Stimulated activated CD8-positive, alpha-beta memory T cell treated with anti-CD3 and anti-CD28 coated beads, Interleukin-2, amount 100 ng/mL, for 48 hours (primary cell): Measurements from ENCODE around the gene CCDC54.

Experiments
- DNase-seq, 2 donors: peaks; one replicate each; pipeline ENCODE4 v3.0.0-alpha.2; 2020; ENCODE audit warnings: low read depth in 2 of 2

Gene CCDC54

DNA sequence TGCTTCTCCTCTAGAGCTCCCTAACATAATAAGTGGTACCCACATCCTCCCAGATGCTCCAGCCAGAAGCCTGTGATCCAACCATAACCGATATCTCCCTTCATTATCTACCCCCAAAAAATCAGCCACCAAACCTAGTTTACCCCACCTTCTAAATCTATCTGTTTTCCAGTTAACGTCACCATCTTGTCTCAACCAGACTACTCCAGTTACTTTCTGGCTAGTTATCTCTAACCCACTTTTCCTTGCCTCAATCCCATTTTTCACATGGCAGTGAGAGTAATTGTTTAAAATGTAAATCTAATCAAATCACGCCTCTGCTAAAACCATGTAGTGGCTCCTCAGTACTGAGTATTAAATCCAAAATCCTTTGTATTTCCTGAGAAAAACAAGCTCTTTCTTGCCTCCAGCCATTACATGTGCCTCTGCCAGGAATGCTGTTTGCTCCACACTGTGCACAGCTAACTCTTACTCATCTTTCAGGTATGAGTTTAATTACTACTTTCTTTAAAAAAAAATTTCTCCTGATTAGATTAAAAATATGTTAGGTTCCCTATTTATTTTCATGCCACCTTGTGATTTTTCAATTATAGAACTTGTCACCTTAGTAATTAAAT, 15.4 kb downstream of the CCDC54 start:
- DNase-seq = no peak

DNA sequence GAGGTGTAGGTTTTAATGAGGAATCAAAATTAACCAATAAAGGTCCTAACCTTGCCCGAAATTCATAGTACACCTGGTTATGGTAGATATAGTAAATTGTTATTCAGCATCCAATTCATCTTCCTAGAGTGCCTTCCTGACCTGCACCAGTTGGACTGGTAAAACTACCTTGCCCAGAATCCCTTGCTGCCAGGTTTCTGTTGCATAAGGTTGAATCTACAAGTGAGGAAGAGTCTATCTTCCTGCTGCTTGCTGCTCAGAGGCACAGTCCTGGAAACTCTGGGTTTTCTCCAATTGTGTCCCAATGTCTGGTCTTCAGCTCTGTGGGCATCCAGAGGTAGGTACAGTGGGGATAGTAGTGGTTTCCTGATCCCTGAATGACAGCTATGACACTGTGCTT, 17.3 kb downstream of the CCDC54 start:
- no peak for DNase-seq

DNA sequence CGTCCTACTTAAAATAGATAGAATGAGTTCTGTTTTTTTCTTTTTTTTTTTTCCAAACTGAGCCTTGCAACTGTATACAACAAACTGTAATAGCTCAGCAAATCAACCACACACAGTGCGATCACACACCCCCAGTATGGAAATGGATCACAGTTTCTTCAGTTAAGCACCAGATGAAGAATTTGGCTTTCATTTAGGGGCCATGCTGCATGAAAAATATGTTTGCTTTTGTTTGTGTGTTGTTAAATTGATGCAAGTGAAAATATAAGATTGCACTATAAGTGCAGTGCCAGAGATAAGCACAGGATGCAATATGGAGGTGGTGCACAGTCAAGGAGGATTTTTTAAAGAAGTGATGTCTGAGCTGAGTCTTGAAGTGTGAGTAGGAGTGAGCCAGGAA, 17.8 kb downstream of the CCDC54 start:
- DNase-seq = no peak

DNA sequence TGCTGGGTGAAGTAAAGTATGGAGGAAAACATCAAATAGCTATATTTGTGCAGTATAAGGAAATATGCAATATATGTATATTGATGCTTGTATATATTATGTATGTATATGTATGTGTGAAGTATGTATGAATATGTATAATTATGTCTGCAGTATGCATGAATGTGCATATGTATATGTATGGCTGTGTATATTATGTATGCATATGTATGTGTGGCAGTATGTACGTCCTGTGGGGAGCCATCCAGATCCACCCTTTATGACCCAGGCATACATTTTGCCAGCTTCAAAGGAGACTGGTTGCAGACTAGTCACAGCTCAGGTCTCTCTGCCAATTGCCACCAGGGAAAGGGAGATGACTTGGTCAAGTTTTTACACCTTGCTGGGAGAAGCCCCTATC, 24.1 kb downstream of the CCDC54 start:
- DNase-seq = no peak

DNA sequence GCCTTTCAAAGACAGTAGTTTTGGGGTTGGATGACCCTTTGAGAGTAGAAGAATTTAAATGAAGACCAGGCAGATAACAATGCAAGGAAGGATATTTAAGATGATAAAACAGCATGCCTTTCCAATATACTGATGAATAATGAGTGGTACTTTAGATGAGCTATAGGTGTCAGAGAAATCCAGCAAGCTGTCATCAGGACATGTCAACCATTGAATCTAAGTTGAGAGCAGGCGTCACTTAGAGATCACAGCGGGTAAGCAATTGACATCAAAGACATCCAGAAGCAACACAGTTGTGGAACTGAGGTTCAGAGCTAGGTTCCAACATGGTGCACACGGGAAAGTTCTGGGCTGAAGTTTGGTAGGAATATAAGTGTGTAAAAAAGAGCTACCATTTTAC, 25.0 kb downstream of the CCDC54 start:
- DNase-seq = no peak

DNA sequence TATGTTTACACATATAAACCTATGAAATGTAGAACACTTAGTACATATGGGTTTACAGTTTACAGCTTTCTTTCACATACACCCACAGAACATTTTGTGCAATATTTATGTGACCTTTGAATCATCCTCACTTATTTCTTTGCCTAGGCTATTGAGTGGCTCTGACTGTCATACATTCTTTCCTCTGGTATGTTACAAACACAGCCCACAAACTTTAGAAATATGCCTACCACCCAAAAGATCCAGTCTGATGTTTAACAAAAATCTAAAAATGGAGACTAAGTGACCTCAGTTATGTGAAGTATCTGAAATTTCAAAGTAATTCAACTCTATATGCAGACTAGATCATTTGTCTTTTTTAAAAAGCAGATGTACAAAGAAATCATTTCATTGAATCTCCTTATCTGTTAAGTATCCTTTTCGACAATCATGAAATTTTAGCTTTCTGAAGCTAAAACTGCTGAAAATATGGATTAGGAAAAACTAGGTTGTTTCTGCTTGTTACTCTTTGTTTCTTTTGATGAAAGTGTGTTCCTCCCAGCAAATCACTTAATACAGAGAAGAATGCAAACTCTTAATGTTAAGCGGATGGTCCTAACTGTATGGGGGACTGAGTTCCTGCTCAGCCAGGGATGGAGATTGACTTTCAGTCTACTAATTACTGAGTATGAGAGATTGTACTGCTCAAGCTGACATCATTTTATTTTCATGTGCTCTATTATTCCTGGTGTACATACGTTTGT, 27.7 kb downstream of the CCDC54 start:
- DNase-seq = no peak

DNA sequence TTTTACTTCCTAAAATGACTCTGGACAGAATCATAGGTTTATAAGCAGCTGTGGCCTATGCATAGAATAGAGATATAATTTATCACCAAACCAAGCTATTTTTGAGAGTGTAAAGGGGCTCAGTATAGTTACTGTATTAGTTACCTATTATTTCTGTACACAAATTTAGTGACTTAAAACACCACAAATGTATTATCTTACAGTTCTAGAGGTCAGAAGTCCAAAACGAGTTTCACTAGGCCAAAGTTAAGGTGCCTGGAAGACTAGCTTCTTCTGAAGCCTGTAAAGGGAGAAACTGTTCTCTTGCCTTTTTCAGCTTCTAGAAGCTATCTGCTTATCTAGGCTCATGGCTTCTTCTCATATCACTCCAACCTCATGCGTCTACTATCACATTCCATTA, 30.1 kb downstream of the CCDC54 start:
- DNase-seq = no peak

DNA sequence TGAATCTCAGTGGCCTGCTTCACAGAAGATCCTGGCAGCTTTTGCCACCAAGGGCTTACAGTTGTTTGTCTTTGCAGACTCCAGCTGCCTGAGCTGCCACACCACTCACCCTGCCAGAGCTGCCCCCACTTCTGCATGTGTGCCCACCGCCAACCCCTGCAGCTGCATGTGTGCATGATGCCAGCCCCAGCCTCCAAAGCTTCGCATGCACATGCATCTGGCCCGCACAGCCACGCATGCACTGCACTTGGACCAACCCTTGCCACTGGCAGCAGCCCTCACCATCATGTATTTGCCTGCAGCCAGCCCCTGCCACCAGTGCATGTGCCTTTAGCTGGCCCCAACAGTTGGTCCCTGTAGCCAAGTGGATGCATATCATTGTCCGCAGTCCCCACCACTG, 31.3 kb downstream of the CCDC54 start:
- DNase-seq = no peak

DNA sequence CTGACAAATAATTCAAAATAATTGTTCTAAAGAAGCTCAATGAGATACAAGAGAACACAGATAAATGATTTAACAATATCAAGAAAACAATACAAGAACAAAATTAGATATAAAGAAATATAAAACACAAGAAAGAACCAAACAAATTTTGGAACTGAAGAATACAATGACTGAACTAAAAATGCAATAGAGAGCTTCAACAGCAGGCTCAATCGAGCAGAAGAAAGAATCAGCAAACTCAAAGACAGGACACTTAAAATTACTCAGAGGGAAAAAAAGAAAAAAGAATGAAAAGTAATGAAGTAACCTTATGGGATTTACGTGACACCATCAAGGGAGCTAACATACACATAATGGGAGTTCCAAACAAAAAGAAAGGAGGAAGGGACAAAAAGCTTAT, 32.1 kb downstream of the CCDC54 start:
- no peak for DNase-seq

DNA sequence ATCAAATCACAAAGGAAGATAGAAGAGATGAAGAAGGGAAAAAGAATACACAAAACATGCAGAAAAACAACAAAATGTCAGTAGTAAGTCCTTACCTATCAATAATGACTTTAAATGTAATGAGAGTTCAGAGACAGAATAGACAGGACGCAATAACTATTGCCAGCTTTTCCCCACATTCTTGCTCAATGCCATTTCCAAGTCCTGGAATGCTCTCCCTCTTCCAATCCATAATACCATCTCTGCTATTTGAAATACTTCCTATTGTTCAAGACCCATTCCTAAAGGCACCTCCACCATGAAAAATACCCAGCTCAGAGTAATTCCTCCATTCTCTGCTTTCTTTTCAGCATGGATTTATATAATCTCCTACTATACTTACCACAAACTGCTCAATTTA, 33.4 kb downstream of the CCDC54 start:
- no peak for DNase-seq

DNA sequence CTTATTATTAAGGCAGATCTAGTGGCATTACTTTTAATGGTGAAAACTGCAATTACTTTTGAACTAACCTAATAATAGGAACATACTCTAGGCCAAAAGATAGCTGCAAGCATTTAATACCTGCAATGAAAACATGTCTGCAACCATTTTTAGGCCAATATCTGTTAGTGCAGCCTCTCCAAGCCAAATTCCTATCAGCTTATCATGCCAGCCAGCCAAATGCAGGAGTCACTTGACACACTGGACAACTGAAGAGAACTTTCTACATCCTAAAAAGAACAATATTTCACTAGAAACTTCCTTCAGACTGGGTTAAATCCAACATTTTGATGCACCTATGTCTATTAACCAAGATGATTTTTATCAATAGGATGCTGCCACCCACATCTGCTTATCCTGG, 33.8 kb downstream of the CCDC54 start:
- DNase-seq = no peak

DNA sequence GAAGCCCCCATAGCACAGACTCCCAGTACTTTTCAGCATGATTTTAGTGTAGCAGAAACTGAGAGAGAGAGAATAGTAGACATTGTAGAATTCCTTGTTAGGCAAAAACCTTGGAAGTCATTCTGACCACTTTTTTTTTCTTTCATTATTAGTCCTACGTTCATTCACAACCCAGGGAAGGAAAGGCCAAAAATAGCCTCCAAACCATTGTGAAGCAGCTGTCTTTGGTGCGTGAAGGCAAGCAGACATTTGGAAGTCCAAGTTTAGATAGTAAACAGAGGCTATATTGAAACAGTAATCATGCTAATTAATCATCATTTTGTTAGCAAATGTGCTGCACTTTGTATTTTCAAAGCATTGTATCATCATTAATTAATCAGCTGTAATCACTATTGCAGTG, 34.5 kb downstream of the CCDC54 start:
- DNase-seq = no peak

DNA sequence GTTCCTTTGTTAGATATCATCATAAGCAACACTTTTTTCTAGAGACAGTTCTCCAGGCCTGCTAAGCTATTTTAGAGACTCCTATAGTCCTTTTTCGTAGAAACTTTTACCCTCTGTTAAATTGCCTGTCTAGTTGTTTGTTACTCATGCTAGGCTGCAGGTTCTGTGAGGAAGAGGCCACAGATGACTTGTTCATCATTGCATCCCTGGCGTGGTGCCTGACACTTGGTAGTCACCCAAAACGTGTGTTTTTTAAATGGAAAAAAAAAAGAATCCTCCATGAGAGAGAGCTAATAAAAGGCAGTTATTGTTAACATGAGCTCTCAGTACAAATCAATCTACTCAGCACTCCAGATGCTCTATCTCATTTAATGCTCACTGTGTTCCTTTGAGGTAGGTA, 35.1 kb downstream of the CCDC54 start:
- DNase-seq = no peak

DNA sequence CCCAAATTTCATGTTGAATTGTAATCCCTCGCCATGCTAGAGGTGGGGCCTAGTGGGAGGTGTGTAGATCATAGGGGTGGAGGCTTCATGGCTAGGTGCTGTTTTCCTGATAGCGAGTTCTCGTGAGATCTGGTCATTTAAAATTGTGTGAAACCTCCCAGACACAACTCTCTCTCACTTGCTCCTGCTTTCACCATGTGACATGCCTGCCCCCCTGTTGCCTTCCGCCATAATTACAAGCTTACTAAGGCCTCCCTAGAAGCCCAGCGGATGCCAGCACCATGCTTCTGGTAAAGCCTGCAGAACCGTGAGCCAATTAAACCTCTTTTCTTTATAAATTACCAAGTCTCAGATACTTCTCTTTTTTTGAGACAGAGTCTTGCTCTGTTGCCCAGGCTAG, 36.0 kb downstream of the CCDC54 start:
- DNase-seq = no peak

DNA sequence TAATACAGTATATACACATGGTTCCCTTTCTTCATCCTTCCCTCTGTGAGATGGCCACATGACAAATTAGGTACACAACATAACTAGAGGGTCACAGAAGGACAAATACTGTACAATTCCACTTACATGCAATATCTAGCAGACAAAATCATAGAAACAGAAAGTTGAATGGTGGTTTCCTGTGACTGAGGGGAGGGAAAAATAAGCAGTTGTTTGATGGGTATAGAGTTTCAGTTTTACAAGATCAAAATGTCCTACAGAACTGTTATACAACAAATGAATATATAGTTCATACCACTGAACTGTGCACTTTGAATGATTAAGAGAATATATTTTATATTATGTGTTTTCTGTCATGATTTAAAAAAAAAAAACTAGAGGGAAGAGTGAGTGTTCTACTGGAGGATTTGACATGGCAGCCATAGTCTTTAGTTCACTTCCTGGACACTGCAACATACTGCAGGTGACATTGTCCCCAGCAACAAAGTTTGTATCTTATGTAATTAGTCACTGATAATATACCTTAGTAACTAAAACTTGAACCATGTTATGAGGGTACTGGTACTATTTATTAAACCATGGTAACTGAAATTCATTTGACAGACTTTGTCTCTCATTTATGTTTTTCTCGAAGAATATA, 37.2 kb downstream of the CCDC54 start:
- DNase-seq = no peak

DNA sequence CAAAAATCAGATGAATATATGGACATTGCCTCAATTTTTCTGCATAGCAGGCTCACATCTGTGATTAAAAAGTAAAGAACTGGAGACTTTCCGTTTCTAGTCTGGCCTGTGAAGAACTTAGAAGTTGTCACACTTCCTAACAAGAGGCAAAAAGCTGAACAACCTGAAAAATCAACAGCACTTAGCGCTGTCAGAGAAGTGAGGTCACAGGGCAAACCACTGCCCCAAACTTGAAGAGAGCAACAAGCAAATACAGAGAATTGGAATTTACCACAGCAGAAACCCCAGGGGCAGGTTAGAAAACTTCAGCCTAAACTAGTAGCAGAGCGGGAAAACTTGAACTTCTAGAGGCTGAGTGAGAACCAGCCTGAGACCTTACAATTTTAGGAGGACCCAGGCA, 38.9 kb downstream of the CCDC54 start:
- DNase-seq = no peak

DNA sequence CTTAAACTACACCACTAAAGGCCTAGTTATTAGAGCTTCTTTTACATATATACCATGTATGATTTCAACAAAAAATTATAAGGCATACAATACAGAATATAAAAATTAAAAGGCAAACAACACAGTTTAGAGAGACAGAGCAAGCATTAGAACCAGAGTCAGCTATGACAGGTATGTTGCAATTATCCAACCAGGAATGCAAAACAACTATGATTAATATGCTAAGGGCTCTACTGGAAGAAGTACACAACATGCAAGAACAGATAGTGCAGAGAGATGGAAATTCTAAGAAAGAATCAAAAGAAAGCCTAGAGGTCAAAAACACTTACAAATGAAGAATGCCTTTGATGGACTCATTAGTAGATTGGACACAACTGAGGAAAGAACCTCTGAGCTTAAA, 39.6 kb downstream of the CCDC54 start:
- no peak for DNase-seq

DNA sequence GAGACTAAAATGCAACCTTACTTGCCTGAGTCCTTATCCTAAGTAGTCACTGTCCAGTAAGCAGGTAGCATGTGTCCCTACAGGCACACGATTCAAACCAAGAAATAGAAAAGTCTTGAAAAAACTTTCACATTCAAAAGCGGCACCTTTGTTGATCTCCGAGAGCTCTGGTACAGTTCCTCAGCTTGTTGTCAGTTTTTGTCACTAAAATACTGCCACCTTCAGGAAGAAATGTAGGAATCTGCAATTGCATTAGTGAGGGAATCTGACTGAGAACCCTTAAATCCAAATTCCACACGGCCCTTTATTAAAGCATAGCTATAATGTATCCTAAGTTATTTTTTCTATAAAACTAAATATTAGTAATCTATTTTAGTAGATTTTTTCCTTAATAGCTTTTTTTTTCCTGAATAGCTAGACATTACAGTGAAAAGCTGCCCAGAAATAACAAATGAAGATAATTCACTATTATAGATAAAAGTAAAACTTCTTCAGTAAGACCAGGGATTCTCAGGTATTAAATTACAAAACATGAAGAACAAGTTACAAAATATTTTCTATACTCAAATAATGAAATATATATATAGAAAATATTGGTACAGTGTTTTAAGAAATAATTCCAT, 44.0 kb downstream of the CCDC54 start:
- DNase-seq = no peak

DNA sequence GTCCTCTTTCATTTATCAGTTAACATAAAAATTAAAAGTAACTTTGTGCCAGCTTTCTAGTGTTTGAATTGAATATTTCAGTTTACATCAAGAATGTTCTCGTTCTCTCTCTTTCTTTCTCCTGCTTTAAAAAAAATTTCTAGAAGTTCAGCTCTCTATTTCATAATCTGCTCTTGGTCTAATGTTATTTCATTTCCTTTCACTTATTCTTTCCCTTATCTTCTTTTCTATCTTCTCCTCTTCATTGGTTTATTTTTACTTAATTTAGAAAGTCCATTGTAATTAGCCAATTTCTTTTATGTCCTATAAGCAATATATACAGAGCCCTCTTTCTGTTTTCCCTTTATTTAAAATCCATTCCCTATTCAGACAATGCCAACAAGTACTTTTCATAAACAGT, 44.6 kb downstream of the CCDC54 start:
- no peak for DNase-seq

DNA sequence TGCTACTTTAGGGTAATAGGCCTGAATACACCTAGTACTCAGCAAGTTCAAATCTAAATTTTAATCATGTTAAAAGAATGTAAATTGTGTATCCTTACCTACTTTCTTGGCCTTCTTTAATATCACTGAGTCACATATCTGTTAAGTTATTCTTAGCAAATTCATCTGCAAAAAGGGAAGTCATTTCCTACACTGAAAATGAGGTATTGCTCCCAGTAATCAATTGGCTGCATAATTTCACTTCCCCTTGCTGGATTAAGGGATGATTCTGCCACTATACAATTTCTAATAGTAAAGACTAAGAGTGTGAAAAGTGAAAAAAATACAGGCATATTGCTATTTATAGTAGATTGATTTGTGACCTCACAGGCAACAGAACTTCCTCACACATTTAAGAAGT, 47.8 kb downstream of the CCDC54 start:
- DNase-seq = no peak

DNA sequence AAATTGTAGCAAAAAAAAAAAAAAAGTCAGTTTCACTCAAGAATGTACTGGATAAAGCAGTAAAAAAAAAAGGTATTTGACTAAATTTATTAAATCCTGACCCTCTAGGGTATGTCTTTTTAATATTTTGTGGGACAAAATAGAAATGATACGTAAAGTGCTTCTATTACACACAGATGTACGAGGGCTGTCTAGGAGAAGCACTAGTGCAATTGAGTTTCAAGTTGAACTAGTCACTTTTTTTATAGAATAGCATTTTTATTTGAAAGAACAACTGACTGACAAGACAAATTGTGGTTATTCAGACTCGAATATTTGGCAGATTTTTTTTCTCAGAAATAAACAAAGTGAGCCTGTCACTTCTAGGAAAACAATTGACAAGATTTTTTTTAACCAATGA, 49.0 kb downstream of the CCDC54 start:
- no peak for DNase-seq
